NCI-H2227 (cell line): ENCODE data around the gene GSAP.
"Not testable (repeated sequence)": the region's sequence is repeated elsewhere in the genome, so short reads cannot be mapped to it uniquely, and the experiment has no call there.

Source experiments
- DNase-seq: peaks from one replicate; lab custom pipeline; 2025; ENCODE audit not compliant: unreplicated experiment; lab: John Stamatoyannopoulos, UW

GSAP gene

DNA sequence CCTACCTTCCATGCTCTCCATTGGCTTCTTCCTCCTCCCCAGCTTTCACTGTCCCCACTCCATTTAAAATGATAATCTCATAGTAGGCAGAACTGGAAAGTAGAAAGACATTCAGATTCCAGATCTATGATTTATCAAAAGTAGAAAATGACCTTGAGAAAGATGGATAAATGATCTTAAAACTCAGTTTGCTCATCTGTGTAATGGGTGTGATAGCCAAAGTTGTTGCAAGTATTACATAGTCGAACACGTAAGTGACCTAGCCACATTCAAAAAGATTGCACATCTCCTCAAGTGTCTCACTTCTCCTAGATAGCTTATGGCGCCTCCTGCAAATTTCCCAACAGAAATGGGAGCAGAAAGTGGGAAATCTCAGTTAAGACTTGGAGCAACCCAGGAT lies 126.8 kb downstream of the GSAP start:
- DNase-seq, result no peak

GRCh38 chr7:77288676-77289320 lies 127.4 kb downstream of the GSAP start:
- DNase-seq, result no peak

DNA sequence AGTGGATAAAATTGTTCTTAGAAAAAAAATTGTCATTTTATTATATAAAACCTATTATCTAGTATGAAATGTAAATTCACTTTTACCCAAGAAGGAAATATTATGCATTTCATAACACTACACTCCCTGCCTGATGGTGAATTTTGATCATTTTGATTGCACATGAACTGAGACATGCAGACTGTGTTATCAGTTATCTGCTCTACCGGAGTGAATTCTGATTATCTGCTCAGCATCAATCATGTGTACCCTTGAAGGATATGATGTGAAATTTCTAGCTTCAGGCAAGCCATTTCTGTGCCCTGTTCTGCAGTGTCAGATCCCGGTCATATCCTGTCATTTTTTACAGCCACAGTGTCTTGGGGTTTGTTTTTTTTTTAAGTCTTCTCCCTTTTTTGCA lies 131.5 kb downstream of the GSAP start:
- DNase-seq, result no peak

GRCh38 chr7:77284005-77284404 lies 132.1 kb downstream of the GSAP start:
- DNase-seq, result no peak

DNA sequence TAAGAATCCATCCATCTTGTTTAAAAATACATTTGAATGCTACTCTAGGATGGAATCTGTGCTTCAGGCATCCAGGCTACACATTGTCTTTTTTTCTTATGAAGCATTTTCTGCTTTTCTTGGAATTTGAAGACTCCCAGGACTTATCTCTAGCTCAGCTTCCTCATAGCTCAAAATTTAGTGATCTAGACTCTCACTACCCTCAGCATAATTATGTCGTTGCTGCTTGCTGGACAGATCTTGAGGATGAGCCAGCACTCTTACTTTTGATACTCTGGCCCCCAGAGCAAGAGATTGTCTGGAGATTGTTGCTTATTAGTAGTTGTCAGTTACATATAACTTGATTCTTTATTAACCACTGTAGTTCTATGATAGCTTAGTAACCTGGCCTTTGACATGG lies 133.3 kb downstream of the GSAP start:
- DNase-seq, result no peak

DNA sequence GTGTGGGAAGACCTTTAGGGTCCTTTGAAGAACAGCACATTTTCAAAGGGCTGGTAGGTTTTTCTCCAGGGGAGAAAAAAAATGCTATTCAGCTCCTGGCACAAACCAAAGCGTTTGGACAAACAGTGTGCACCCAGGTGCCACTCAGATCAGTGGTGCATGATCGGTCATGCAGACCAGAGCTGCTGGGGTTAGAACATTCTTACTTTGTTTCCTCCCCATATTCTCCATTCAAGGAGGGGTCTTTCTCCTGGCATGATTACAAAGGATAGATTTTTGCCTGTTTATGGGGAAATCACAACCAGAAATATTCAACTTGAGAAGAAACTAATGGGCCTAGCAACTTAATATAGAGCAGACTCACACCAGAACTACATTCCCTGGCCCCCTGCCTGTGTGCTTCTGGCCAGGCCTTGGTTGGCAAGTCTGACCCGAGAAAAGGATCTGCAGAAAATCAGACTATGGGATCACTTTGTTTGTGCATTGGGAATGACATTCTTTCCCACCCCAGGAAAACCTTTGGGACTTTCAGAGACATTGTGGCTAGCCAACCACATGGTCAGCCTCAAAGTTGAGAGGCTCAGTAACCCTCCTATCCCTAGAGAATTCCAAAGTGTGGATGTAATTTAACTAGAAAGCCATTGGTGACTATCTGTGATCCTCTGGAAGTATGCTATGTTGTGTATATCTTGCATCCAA lies 134.2 kb downstream of the GSAP start:
- DNase-seq, result no peak

GRCh38 chr7:77276120-77276519 lies 140.0 kb downstream of the GSAP start:
- no peak for DNase-seq

- not testable (repeated sequence) for DNase-seq
These were observed 140.5 kb downstream of the GSAP start for GRCh38 chr7:77275663-77276062.

DNA sequence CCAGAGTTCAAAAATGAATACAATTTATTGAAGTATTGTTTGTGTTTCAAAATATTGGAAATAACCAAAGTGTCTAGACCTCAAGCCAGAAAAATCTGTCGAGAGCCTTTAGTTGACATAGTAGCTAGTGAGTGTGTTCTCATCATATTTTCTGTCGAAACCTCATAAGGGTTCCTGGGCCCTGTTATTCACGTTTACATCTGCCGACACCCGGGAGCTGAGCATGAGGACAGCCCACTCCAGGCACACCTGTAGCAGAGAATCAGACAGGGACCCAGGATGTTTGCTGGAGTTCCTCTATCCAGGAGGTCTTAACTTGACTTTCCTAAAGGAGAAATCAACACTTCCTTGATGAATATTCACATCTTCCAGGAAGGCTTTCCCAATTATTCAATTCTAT lies 144.4 kb downstream of the GSAP start:
- no peak for DNase-seq

DNA sequence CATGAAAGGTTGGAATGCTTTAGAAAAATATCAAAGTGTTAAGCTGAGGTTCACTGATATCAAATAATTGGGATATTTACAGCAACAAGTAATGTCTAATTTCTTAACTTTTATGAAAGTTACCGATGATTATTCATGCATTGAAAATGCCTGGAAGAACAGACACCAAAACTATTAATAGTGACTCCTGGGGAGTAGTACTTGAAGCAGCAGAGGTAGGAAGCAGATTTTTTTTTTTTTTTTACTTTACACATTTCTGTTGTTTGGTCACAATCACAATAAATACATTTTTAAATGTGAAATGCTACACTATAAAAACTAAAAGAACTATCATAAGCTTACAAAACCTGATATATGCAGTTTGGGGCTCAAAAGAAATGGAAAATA lies 146.1 kb downstream of the GSAP start:
- DNase-seq, result no peak

- no peak for DNase-seq
These were observed 146.6 kb downstream of the GSAP start for GRCh38 chr7:77269360-77270093.

- DNase-seq, result no peak
These were observed 149.8 kb downstream of the GSAP start for GRCh38 chr7:77266291-77266794.

DNA sequence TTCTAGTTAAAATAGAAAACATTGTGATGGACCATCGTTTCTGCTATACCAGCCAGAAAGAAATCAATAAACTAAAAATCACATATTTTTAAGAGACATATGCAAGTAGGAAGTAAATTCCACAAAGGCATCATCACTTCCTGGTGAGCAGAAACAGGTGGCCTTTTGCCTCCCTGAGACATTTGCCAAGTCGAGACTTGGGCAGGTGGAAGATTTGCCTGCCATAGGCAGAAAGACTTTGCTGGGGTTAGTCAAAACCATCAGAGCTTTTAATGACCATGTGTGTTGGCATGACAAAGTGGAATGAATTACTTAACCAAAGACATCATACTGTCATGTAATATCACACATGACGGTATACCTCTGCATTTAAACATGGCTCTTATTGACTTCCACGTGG lies 150.5 kb downstream of the GSAP start:
- DNase-seq, result no peak

DNA sequence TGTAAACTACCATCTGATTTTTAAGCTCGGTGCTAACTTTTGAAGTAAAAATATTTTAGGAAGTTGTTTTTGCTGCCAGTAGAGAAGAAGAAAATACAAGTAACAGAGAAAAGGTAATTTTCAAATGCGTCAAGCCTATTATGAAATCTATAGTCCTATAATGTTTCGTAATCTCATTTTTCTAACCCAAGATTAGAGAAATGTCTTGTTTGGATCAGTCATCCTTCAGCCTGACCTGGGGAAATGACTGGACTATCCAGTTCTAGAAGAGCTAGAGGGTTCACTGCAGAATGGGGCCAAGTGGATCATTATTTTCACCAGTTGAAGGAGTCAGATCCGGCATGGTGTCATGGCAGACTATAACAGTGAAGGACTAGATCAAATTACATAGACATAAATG lies 153.8 kb downstream of the GSAP start:
- no peak for DNase-seq
